ENCODE data around the gene RFPL2.

RFPL2 gene

GRCh38 chr22:32204856-32205722, at the start of gene RFPL2:
TSS of gene RFPL2 (minus strand) at chr22:32205073. CDS start at chr22:32202451, 2,622 bp downstream.
- DNase-seq (ENCODE audit: low read depth): peak; percentile 7

GRCh38 chr22:32249231-32249630, 44.4 kb upstream of the RFPL2 start:
- no peak for DNase-seq (ENCODE audit: low read depth)

DNA sequence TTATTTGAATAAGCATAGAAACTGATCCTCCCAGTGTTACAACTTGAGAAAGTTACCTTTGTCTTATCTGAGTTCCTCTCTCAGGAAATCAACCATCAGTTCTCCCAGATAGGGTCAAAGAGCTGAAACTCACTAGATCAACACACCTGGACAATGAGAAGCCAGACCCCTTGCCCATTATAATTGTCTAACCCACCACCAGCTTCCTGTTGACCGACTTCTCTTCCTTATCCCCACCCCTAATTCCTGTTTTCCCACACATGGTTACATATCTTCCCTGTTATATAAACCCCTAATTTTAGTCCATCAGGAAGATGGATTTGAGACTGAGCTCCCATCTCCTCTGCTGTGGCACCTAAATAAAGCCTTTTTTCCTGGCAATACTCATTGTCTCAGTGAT, 43.4 kb upstream of the RFPL2 start:
- DNase-seq (ENCODE audit: low read depth): no peak

GRCh38 chr22:32246166-32246565, 41.3 kb upstream of the RFPL2 start:
- no peak for DNase-seq (ENCODE audit: low read depth)

DNA sequence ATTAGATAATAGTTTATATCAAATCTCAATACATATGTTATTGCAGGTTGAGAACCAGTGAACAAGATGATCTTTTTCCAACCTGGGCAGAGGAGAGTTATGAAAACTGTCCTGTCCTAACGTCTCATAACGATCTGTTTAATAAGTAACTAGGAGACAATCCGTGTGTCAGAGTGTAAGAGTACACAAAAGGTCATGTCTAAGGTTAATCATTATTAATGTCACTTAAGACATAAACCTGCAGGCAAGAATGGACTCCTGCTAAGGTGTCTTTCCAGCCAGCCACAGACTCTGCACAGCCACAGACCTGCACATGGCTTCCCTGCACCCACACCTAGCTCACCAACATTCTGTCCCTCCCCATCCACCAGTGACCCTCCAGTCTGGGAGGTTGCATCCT, 40.2 kb upstream of the RFPL2 start:
- no peak for DNase-seq (ENCODE audit: low read depth)

DNA sequence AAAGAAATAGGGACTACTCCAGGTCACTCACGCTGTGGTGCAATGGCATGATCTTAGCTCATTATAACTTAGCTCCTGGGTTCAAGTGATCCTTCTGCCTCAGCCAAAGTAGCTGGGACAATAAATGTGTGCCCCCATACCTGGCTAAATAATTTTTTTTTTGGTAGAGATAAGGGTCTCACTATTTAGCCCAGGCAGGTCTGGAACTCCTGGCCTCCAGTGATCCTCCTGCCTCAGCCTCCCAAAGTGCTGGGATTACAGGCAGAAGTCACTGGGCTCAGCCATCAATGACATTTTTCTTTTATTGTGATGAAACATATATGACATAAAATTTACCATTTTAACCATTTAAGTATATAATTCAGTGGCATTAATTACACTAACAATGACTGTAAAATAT, 39.7 kb upstream of the RFPL2 start:
- DNase-seq (ENCODE audit: low read depth): no peak

DNA sequence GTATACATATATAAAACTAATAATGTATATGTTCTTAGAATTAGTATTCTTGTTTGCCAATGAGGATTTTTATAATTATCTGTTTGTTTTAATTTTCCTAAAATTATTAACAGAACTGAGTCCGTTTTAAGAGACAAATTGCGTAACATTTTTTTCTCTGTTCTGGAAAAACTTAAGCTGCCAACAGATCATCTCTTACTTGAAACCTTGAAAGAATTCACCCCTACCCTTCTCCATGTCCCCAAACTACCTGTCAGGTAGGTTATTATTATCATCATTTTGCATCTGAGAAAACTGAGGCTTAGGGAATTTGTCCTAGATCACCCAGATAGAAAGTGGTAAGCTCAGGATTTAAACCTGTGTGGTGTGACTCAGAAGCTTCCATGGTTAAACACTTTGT, 35.6 kb upstream of the RFPL2 start:
- no peak for DNase-seq (ENCODE audit: low read depth)

DNA sequence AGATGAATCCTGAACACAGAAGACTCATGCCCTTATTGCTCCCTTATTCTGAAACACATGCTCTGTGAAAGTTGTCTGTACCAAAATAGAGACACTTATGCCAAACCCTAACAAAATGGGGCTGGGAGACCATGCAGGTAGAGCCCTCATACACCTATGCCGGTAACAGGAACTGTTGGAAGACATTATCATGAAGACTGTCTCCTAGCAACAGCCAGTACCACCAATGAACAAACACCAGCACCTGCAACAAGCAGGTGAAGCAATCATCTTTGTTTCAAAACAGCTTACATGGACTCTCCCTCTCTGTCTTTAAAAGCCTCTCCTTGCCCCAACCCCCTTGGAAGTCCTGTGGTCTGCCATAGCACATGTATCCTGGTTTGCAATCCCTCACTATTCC, 33.0 kb upstream of the RFPL2 start:
- no peak for DNase-seq (ENCODE audit: low read depth)

GRCh38 chr22:32236970-32237369, 32.1 kb upstream of the RFPL2 start:
- DNase-seq (ENCODE audit: low read depth): no peak

- no peak for DNase-seq (ENCODE audit: low read depth)
Observed at GRCh38 chr22:32233091-32233490, 28.2 kb upstream of the RFPL2 start.

DNA sequence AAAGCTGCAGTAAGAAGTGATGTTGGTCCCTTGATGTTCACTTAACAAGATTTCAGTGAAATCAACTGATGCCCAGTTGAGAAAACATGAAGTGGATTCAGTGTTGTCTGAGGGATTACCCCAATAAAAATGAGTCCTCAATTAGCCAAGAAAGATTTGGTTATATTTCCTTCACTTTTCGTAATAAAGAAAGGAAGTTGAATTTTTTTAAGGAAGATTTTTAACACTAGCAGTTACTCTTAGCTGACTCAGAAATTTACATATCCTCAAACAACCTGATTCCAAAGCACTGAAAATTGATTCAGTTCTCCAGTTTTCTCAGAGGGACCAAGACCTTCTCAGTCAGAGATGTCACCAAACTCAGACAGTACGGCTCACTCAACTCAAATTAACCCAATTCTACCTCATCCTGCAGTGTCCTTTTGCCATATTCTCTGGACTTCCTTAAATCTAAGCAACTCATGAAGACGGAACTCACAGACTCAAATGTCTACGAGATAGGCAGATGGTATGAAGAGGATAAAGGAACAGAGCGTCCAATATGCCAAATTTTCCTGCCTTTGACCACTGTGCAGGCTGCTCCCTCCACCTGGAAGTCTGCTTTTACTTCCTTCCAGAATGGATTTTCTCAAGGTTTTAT, 27.4 kb upstream of the RFPL2 start:
- DNase-seq (ENCODE audit: low read depth): no peak

- DNase-seq (ENCODE audit: low read depth): no peak
Observed at GRCh38 chr22:32226326-32227104, 21.6 kb upstream of the RFPL2 start.

DNA sequence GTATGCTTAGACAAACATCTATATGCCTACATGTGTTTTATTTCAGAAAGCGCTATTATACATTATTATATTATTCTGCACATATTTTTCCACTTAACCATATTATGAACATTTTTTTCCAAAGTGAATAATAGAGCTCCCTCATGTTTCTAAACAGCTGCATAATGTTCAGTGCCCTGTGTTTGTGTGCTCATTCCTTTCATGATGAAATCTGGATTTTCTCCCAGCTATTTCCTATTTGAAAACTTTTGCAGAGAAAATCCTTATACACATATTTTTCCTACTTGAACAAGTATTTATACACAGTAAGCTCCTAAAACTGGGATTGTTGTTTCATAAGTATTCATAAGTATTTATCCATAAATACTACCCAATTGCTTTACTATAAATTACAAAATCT, 18.1 kb upstream of the RFPL2 start:
- DNase-seq (ENCODE audit: low read depth): no peak

DNA sequence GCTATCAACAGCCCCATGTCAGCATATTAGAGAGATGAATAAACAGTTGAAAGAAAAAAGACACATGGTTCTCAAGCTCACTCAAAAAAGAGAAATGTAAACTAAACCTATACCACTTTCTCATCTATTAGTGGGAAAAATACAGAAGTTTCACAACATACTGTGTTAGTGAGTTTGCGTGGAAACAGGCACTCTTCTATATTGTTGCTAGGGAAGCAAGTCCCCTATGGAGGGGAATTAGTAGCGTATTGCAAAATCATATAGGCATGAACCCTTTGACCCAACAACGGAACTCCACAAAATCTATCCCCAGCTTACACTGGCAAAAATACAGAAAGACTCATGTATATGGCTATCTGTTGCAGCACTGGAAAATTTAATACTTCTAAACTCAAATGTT, 14.2 kb upstream of the RFPL2 start:
- DNase-seq (ENCODE audit: low read depth): no peak

GRCh38 chr22:32218470-32218869, 13.6 kb upstream of the RFPL2 start:
- DNase-seq (ENCODE audit: low read depth): no peak

- no peak for DNase-seq (ENCODE audit: low read depth)
Observed at GRCh38 chr22:32217465-32217864, 12.6 kb upstream of the RFPL2 start.

GRCh38 chr22:32216911-32217310, 12.0 kb upstream of the RFPL2 start:
- no peak for DNase-seq (ENCODE audit: low read depth)

- DNase-seq (ENCODE audit: low read depth): no peak
Observed at GRCh38 chr22:32211011-32211410, 6.1 kb upstream of the RFPL2 start.

- DNase-seq (ENCODE audit: low read depth): no peak
Observed at GRCh38 chr22:32208681-32209080, 3.8 kb upstream of the RFPL2 start.

- no peak for DNase-seq (ENCODE audit: low read depth)
Observed at GRCh38 chr22:32207971-32208480, 3.2 kb upstream of the RFPL2 start.

DNA sequence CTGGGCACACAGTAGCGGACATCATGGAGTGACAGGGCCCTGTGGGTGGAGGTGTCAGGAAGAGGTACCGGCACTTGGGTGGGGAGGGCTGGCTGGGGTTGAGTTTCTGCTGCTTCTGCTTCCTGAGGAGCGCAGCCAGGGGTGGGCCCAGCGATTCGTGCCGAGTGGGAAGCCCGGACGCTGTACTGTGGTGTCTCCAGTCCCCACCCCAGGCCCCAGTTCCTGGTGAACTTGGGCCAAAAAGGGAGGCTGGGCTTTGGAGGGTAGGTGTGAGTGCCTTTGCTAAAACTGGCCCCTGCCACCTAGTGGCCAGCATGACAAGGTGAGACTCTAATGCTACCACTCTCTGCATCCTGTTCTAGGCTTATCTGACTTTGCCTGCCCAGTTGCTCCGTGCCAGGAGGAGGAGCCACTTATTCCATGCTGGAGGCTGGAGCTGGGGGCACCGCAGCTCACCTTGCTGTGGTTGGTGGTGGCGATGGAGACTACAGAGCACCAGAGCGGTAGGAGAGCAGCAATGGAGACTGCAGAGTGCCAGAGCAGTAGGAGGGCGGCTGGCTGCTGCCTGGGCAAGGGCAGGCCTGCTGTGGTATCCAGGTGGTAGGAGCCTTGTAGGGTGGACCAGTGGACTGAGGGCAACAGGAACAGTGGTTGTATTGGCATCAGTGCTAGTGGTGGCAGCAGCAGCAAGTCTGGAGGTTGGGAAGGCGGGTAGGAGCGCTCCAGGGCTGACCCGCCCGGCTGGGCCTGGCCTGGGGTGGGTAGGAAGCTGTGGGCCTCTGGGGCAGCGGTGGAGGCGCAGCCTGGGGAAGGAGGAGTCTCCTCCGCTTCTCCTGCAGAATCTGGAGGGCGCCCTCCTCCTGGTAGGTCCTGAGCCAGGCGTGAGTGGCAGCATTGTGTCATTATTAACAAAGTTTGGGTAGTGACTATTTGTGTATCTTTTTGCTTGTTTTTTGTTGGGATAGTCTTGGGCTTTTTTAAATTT, 2.2 kb upstream of the RFPL2 start:
- DNase-seq (ENCODE audit: low read depth): no peak

All from GM04504 (cell line).